GM12872 (cell line): ENCODE measurements around the gene MAP3K5.
A peak's percentile ranks its signal among the peaks of the same experiment; 100 is the strongest.

Source experiments
- CTCF ChIP-seq: IDR thresholded peaks from 3 replicates; pipeline ENCODE4 v1.5.1; 2011; ENCODE audit warnings: low read depth, mild to moderate bottlenecking, low read length, moderate library complexity; ENCODE audit not compliant: insufficient read depth

Gene MAP3K5, protein sequence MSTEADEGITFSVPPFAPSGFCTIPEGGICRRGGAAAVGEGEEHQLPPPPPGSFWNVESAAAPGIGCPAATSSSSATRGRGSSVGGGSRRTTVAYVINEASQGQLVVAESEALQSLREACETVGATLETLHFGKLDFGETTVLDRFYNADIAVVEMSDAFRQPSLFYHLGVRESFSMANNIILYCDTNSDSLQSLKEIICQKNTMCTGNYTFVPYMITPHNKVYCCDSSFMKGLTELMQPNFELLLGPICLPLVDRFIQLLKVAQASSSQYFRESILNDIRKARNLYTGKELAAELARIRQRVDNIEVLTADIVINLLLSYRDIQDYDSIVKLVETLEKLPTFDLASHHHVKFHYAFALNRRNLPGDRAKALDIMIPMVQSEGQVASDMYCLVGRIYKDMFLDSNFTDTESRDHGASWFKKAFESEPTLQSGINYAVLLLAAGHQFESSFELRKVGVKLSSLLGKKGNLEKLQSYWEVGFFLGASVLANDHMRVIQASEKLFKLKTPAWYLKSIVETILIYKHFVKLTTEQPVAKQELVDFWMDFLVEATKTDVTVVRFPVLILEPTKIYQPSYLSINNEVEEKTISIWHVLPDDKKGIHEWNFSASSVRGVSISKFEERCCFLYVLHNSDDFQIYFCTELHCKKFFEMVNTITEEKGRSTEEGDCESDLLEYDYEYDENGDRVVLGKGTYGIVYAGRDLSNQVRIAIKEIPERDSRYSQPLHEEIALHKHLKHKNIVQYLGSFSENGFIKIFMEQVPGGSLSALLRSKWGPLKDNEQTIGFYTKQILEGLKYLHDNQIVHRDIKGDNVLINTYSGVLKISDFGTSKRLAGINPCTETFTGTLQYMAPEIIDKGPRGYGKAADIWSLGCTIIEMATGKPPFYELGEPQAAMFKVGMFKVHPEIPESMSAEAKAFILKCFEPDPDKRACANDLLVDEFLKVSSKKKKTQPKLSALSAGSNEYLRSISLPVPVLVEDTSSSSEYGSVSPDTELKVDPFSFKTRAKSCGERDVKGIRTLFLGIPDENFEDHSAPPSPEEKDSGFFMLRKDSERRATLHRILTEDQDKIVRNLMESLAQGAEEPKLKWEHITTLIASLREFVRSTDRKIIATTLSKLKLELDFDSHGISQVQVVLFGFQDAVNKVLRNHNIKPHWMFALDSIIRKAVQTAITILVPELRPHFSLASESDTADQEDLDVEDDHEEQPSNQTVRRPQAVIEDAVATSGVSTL (N-terminal part only)

GRCh38 chr6:136792410-136793262, at the start of gene MAP3K5:
MAP3K5 (minus strand) TSS chr6:136792477; CDS start chr6:136792157, 320 bp downstream.
- TF ChIP-seq CTCF = peak; percentile 83

GRCh38 chr6:136840276-136841001, 48.2 kb upstream of the MAP3K5 start:
- no peak for TF ChIP-seq CTCF

- TF ChIP-seq CTCF = no peak
Measured at GRCh38 chr6:136831873-136832562, 39.7 kb upstream of the MAP3K5 start.

DNA sequence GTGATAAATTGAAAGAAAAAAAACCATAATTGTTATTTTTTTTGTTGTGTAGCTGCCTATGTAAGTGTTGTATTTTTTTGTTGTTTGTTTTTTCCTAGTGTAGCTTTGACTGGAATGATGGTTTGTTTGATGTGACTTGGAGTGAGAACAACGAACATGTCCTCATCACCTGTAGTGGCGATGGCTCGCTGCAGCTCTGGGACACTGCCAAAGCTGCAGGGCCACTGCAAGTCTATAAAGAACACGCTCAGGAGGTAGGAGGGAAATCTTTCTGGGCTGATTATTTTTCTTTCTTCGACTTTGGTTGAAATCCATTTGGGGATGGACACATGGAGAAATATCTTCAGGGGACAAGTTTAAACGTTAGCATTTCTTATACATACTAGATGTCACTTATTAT, 33.9 kb upstream of the MAP3K5 start:
- TF ChIP-seq CTCF = no peak

- no peak for TF ChIP-seq CTCF
Measured at GRCh38 chr6:136823128-136823660, 30.9 kb upstream of the MAP3K5 start.
